Activated CD4-positive, alpha-beta T cell treated with anti-CD3 and anti-CD28 coated beads, Interleukin-10, Interleukin-2, amounts not matched to agents 100 ng/mL and 50 ng/mL, durations not matched to agents 16 hours and 8 hours (primary cell): Measurements from ENCODE around the gene CELF4.
A peak's percentile ranks its signal among the peaks of the same experiment; 100 is the strongest.
"Not testable (repeated sequence)": the region's sequence is repeated elsewhere in the genome, so short reads cannot be mapped to it uniquely, and the experiment has no call there.

ENCODE experiments used
- DNase-seq: peaks from one replicate; pipeline ENCODE4 v3.0.0-alpha.2; 2020

Gene CELF4

DNA sequence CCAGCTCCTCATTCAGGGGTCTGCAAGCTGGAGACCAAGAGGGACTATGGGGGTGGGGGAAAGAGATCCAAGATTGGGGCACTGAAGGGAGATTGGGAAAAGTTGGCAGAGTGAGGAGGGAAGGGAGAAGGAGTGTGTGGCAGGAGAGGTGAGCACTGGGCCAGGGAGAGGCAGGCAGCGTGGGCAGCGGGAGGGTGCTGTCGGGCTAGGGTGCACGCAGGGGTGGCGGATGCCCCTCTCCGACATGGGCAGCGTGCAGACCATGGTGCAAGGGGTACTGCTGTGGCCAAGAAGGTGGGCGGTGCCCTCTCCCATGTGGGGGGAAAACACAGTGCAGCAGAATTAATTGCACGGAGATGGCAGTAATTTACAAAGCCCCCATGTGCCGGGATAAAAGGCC, 74.1 kb downstream of the CELF4 start:
- no peak for DNase-seq

- no peak for DNase-seq
Measured at GRCh38 chr18:37489998-37490397, 75.6 kb downstream of the CELF4 start.

DNA sequence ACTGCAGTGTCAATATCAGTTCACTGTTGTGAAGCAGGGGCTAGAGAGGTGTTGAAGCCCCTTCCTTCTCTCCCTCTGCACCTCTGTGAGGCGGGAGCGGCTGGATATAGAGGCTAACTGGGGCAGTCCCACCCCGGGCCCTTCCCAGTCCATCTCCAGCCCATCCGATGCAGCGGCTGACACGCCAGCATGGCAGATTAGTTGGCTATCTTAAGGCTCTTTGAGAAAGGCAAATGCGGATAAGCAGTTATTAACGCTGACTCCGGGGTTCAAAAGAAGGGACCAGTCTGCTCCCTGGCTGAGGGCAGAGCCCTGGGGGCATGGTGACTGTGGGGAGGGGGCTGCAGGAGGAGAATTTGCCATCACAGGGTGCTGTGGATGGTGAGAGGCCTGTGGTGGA, 76.6 kb downstream of the CELF4 start:
- DNase-seq = no peak

- DNase-seq = no peak
Measured at GRCh38 chr18:37487400-37487867, 78.2 kb downstream of the CELF4 start.

GRCh38 chr18:37486848-37487247, 78.8 kb downstream of the CELF4 start:
- DNase-seq = no peak

DNA sequence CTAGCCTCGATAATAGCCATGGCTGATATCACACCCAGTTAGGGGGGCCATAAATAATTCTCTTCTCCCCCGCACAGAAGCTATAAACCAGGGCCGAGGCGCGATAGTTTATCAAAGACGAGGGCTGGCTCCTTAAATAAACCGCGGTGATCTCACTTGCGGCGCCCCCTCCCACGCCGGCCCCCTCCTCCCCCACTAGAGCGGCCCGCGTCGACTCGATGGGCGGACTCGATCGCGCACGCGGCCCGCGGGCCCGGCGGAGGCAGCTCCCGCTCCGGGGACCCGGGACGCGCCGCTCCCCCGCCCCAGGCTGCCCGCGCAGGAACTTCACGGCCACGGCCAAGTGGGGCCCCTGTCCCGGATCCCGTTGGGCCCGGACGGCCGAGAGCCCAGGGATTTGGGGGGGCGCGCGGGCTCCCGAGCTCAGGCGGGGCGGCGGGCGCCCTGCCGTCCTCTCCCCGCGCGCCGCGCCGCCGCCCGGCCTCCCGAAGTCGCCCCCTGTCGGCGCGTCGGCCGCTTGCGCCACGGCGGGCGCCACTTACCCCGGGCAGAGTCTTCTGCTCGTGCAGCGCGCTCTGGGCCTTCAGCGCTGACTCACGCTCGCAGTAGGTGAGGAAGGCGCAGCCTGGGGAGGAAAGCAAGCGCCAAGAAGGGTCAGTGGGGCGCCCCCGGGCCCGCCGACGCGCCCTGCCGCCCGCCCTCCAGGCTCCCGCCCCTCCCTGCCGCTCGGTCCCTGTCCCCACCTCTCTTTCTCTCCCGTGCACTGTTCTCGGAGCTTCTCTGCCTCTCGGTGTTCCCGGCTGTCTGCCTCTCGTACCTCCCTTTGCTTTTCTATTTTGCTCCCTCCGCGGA, 80.4 kb downstream of the CELF4 start:
- DNase-seq = peak; percentile 58

- no peak for DNase-seq
Measured at GRCh38 chr18:37483984-37484819, 81.4 kb downstream of the CELF4 start.

DNA sequence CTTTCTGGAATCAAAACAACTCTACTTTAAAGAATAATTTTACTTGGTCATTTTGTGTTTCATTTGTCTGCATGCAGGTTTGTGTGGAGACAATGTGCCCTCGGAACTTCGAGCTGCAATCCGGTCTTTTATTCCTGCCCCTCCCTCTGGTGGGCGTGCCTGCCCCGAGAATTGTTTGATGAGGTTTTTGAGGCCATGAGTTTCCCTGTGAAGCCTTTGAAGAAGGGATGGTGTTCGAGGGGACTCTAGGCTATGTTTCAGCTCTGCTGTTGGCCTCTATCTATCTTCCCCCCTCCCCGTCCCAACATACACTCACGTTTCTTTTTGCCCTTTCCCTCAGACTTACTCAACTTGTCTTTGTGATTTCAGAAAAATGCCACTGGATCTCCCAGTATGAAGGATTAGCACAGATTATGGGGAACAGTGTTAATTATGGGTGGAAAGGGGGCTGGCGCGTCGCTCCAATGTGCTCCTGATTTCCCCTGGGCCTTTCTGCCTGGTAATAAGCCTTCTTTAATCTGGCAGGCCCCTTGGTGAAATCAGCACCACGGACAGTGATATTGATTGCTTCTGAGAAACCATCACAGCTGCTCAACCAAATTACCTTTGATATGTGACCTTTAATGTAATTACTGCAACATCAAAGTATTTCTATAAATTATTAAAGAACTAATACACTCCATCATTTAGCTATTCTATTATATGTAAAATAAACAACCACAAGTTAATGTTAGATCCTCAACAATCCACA, 82.2 kb downstream of the CELF4 start:
- peak; percentile 15 for DNase-seq

DNA sequence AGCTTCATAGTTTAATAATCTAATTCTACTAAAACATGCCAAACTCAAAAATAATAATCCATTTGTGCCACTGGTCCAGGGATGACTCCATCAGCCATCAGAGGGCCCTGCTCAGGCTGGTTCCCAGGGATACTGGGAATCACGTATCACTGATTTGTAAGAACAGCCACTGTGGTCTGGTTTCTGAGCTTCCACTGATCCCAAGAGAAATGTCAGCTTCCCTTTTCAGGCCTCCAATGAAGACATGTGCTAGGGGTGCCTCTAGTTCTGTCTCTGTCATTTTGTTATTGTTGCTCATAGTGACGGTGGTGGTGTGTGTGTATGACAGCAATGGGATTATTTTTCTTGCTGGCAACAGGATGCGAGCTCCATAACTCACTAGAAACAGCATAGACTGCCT, 83.2 kb downstream of the CELF4 start:
- DNase-seq = no peak

DNA sequence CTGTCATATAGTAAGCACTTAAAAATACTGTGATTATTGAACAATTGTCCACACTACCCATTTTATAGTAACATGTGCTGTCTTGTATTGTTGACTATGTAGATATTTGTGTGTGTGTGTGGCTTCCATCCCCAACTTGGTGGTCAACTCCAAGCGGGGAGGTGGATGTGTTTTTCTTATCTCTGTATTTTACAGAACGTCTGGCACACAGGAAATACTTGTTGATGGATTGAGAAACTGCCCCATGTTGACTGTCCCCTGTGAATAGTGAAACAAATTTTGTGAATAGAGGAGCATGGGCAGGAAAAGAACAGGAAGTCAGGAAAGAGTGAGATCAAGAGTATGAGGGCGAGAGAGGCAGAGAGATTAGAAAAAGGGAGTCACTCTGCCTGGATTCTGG, 83.6 kb downstream of the CELF4 start:
- DNase-seq = no peak

DNA sequence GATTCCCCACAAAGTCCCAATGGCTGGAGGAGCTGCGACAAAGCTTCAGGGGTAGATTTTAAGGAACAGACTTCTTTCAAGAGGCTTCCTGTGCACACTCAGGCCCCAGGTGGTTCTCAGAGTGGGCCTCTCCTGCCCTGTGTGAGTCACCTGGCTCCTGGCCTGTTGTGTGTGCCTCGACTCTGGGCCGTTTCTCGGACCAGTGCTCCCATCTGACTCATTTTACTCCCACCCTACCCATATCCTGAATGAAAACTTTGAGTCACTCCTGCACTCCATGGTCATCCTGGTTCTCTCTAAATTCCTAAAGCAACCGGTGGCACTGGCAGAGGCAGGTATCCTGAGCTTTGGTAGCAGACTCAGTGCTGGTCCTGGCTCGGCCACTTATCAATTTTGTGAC, 84.1 kb downstream of the CELF4 start:
- no peak for DNase-seq

GRCh38 chr18:37481072-37481471, 84.5 kb downstream of the CELF4 start:
- no peak for DNase-seq

- DNase-seq = no peak
Measured at GRCh38 chr18:37476611-37477295, 88.8 kb downstream of the CELF4 start.

GRCh38 chr18:37476182-37476581, 89.4 kb downstream of the CELF4 start:
- DNase-seq = peak; percentile 49

DNA sequence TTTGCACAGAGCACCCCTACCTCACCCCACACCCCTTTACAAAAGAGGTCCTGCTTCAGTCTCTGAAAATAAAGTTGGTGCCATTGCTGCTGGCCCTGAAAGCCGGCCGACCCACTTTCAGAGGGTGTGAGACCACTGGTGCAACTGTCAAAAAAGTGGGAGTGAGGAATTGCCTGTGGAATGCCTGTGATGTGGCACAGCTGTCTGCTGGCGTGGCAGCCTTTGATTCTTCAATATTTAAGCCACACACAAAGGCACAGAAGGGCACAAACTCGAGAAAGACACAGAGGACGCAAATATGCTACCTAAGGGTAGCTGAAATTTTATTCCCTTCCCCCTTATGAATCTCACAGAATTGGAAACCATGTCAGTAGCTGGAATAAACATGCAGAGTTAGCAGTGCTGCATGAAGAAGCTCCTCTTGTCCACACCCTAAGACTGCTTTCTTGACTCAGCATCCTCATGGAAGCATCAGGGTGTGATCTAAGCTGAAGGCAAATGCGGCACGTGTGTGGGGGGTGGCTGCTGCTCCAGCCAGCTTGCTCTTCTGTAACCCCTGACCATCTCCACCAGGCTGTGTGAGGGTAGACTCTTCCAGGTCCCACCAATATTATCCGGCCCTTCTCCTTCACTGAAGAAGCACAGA, 92.3 kb downstream of the CELF4 start:
- no peak for DNase-seq

DNA sequence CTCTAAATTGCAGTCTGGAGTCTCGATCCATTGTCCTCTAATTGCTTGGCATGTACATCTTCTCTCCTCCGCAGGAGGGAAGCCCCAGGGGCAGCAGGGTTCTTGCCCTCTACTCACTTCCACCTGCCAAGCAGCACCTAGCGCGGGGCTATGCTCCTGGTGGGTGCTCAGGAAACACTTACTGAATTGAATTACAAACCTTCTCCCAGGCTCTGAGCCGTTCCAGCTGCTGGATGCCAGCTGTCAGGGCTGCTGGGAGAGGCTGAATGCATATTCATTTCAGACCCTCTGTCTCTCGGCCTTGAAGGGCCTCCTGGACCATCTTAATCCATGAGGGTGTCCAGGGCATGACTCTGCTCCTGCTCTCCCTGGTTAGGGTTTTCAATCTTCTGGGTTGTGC, 94.0 kb downstream of the CELF4 start:
- DNase-seq = no peak

DNA sequence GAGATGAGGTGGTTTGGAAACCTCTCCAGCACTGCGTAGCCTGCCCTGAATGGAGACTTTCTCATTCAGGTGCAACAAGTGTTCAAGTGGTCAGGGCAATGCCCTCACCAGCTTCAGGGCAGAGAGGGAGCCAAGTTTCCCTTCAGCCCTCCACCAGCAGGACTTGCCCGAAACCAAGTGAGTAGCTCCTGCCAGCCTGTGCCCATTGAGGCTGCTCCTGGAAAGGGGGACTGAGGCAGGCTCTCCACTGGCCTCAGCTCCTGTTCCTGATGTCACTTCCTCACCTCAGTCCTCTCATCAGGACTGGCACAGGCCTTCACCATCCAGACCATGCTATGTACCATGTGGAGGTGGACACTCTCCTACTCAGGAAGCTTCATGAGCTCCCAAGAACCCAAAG, 94.6 kb downstream of the CELF4 start:
- DNase-seq = no peak

- no peak for DNase-seq
Measured at GRCh38 chr18:37467002-37467662, 98.5 kb downstream of the CELF4 start.

GRCh38 chr18:37465958-37466357, 99.6 kb downstream of the CELF4 start:
- no peak for DNase-seq

GRCh38 chr18:37464257-37464656, 101.3 kb downstream of the CELF4 start:
- no peak for DNase-seq

DNA sequence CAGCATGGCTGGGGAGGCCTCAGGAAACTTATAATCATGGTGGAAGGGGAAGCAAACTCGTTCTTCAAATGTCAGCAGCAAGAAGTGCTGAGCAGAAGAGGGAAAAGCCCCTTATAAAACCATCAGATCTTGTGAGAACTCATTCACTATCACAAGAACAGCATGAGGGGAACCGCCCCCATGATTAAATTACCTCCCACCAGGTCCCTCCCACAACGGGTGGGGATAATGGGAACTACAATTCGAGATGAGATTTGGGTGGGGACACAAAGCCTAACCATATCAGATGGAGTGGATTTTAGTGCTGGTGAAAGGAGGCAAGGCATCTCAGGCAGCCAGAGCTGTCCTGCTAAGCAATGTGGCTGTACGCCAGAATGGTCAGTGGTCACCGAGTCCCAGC, 104.3 kb downstream of the CELF4 start:
- not testable (repeated sequence) for DNase-seq

DNA sequence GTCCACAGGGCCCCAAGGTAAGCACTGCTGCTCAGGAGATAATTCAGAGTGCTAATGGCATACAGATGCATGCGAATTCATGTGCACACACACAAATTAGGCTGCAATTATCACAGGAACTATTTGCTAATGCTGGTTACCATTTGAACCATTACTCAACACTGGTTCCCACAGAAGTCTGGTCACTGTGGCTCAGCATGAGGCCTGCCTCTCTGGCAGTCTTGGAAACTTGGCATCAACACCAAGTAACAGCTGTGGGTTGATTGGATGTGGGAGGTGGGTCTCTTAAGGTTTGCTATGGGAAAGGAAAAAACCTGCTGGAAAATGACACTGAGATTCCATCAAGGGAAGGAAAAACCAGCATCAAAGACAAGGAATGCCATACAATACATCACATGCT, 105.0 kb downstream of the CELF4 start:
- no peak for DNase-seq
